CD4-positive, CD25-positive, alpha-beta regulatory T cell (primary cell): Measurements from ENCODE around the gene GALK1. TPM values are rescaled to one million over a fixed set of nuclear protein-coding genes. Genes with fewer than 3 reads are reported as not detected.

ENCODE experiments used
- ATAC-seq, 2 donors: fragments of 150-1000 bp; cut with Tn5 transposase; one replicate each; pipeline ENCODE4 v1.10.0; 2021; ENCODE audit warnings: low read depth in 2 of 2, moderate number of reproducible peaks in 2 of 2, moderate library complexity in 1 of 2
- DNase-seq, 3 donors: peaks; one replicate each; pipeline versions ENCODE4 v3.0.0 to v3.0.0-alpha.2; 2012 to 2022; ENCODE audit warnings: mixed read lengths in 1 of 3
- H3K27ac ChIP-seq: one replicate; pipeline ENCODE4 v1.7.0; 2013; ENCODE audit warnings: mild to moderate bottlenecking, low read length; ENCODE audit not compliant: insufficient read depth, poor library complexity, severe bottlenecking
- H3K27me3 ChIP-seq: one replicate; pipeline ENCODE4 v1.7.0; 2013; ENCODE audit warnings: low read length; ENCODE audit not compliant: control insufficient read depth, insufficient read depth
- H3K36me3 ChIP-seq: one replicate; pipeline ENCODE4 v1.7.0; 2013; ENCODE audit warnings: mild to moderate bottlenecking, low read length, moderate library complexity; ENCODE audit not compliant: control insufficient read depth, insufficient read depth
- H3K4me1 ChIP-seq: 2 replicates; pipeline ENCODE4 v1.7.0; 2013; ENCODE audit warnings: mild to moderate bottlenecking, low read length; ENCODE audit not compliant: insufficient read depth, control insufficient read depth, poor library complexity, severe bottlenecking
- H3K4me3 ChIP-seq: one replicate; pipeline ENCODE4 v1.7.0; 2013; ENCODE audit warnings: low read depth, mild to moderate bottlenecking, low read length, moderate library complexity
- H3K9me3 ChIP-seq, 2 experiments: 1 replicate in 1 of 2; 2 replicates in 1 of 2; pipeline ENCODE4 v1.7.0; 2013; ENCODE audit warnings: low read length in 2 of 2, mild to moderate bottlenecking in 1 of 2, moderate library complexity in 1 of 2; ENCODE audit not compliant: control insufficient read depth in 2 of 2
- H3K27ac Mint-ChIP-seq, 3 donors: one replicate each; pipeline ENCODE4 v1.8.0; 2020 to 2022; ENCODE audit warnings: mild to moderate bottlenecking in 3 of 3, mixed read lengths in 3 of 3, moderate library complexity in 2 of 3
- H3K27me3 Mint-ChIP-seq: one replicate; pipeline ENCODE4 v1.8.0; 2022; ENCODE audit warnings: mild to moderate bottlenecking, mixed read lengths
- H3K36me3 Mint-ChIP-seq: one replicate; pipeline ENCODE4 v1.8.0; 2020; ENCODE audit warnings: mixed read lengths
- H3K4me1 Mint-ChIP-seq, 4 donors: one replicate each; pipeline ENCODE4 v1.8.0; 2020 to 2022; ENCODE audit warnings: mixed read lengths in 4 of 4, mild to moderate bottlenecking in 1 of 4
- H3K4me3 Mint-ChIP-seq, 4 donors: one replicate each; pipeline ENCODE4 v1.8.0; 2020 to 2022; ENCODE audit warnings: mild to moderate bottlenecking in 4 of 4, mixed read lengths in 4 of 4, moderate library complexity in 3 of 4
- H3K9me3 Mint-ChIP-seq, 7 donors: one replicate each; pipeline ENCODE4 v1.8.0; 2020 to 2022; ENCODE audit warnings: mixed read lengths in 7 of 7, mild to moderate bottlenecking in 3 of 7, moderate library complexity in 2 of 7
- polyA plus RNA-seq, 4 donors: library from polyadenylated mRNA; unstranded; fragments of 300-500 nt; fragmentation: Illumina TruSeq; gene quantifications; one replicate each; pipeline ENCODE4 v1.2.3, GENCODE V29; 2021
- total RNA-seq: library from RNA; stranded (reverse); gene quantifications from one replicate; pipeline ENCODE4 v1.2.3, GENCODE V29; 2022

The GALK1 gene
- total and polyA plus RNA-seq, 5 donors from 2014 or later, result 9.1 to 24.3 (median 19.6) TPM

DNA sequence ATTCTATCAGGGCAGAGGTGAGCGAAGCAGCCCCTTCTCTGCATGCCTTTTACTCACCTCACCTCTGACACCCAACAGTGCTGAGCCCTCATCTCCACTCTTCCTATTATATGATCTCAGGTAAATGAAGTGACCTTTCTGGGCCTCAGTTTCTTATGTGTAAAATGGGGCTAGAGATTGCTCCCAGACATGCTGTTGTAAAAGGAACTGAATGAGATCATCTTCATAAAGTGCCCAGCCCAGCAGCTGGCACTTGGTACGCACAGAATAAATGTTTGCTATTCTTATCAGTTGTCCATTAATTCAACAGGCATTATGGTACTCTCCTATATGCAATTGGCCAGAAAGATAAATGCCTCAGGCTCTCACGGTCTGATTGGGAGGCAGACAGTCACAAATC is 4.5 kb upstream of the GALK1 start:
- H3K27ac ChIP-seq, result no peak overlapping the region
- Mint-ChIP-seq H3K27me3 (peaks cover 4% of the 10 kb centered on the region), H3K36me3 (no peaks in the 10 kb centered on the region), H3K4me1 (peaks cover 0 to 10% (median 0%) of the 10 kb centered on the region in 4 donors), H3K27ac (no peak overlapping the region), H3K4me3 (peak overlapping the region in 2 of 4 donors; percentile 29 to 58), H3K9me3 (no peaks in the 10 kb centered on the region)
- no peaks in the 10 kb centered on the region for H3K27me3 ChIP-seq
- H3K4me1 ChIP-seq, result peaks cover 7% of the 10 kb centered on the region
- no peaks in the 10 kb centered on the region for H3K9me3 ChIP-seq
- no peaks in the 10 kb centered on the region for H3K36me3 ChIP-seq
- H3K4me3 ChIP-seq, result no peak overlapping the region
- ATAC-seq (no peak), DNase-seq (no peak)

DNA sequence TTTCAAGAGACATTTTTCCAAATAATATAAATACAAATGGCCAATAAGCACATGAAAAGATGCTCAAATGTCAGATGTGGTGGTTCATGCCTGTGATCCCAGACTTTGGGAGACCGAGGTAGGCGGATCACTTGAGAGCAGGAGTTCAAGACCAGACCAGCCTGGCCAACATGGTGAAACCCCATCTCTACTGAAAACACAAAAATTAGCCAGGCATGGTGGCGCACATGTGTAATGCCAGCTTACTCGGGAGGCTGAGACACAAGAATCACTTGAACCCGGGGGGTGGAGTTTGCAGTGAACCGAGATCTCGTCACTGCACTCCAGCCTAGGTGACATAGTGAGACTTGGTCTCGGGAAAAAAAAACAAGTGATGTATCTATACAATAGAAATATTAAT is 2.9 kb upstream of the GALK1 start:
- H3K4me3 ChIP-seq, result no peak overlapping the region
- no peaks in the 10 kb centered on the region for H3K9me3 ChIP-seq
- Mint-ChIP-seq H3K4me1 (peaks cover 0 to 24% (median 0%) of the 10 kb centered on the region in 4 donors), H3K27ac (peak overlapping the region in 1 of 3 donors; percentile 43), H3K27me3 (peaks cover 4% of the 10 kb centered on the region), H3K4me3 (peak overlapping the region in 1 of 4 donors; percentile 79), H3K36me3 (no peaks in the 10 kb centered on the region), H3K9me3 (no peaks in the 10 kb centered on the region)
- H3K27ac ChIP-seq, result no peak overlapping the region
- H3K27me3 ChIP-seq, result no peaks in the 10 kb centered on the region
- no peaks in the 10 kb centered on the region for H3K36me3 ChIP-seq
- no peak for DNase-seq
- H3K4me1 ChIP-seq, result peaks cover 19% of the 10 kb centered on the region
- no peak for ATAC-seq

DNA sequence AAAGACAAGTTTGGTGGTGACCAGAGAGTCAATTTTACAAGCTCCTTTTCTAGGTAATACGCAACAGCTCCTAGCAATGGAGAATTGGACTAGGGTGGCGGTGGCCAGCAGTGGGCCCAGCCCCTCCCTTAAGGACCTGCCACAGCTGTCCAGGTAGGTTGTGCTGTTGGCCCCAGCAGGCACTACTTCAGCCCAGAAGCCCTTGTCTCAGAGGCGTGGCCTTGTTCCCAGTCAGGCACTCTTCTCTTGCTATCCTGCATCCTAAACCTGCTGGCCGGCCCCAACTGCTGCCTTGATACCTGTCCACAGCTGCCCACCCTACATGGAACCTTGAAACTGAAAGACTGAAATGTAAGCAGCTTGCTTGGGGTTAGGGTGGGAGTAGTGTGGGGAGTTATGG is 989 bp upstream of the GALK1 start:
- no peak for ATAC-seq
- H3K27ac Mint-ChIP-seq, result peak overlapping the region; percentile 56 to 71 (median 65)
- Histone ChIP-seq H3K36me3 (no peaks in the 10 kb centered on the region), H3K9me3 (no peaks in the 10 kb centered on the region), H3K4me1 (peaks cover 19% of the 10 kb centered on the region), H3K27ac (no peak overlapping the region), H3K4me3 (no peak overlapping the region), H3K27me3 (no peaks in the 10 kb centered on the region)
- peak overlapping the region; percentile 60 to 84 (median 69) for H3K4me3 Mint-ChIP-seq
- no peak for DNase-seq
- peaks cover 4% of the 10 kb centered on the region for H3K27me3 Mint-ChIP-seq
- H3K4me1 Mint-ChIP-seq, result peaks cover 0 to 29% (median 0%) of the 10 kb centered on the region in 4 donors
- no peaks in the 10 kb centered on the region for H3K9me3 Mint-ChIP-seq
- no peaks in the 10 kb centered on the region for H3K36me3 Mint-ChIP-seq

DNA sequence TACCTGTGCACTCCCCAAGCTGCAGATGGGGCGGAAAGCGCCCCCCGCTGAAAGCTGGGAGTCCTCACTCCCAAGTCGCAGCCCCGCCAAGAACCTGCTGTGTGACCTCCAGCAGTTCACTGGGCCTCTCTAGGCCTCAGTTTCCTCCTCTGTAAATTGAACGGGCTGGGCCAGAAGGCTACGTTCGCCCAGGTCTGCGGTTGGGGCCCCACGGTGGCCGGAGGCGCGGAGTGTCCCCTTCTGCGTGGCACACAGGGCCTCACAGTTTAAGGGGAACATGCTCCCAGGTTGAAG is 628 bp downstream of the GALK1 start:
- ATAC-seq, result no peak
- peak overlapping the region; percentile 69 for H3K27ac ChIP-seq
- no peak for DNase-seq
- H3K9me3 ChIP-seq, result no peaks in the 10 kb centered on the region
- Mint-ChIP-seq H3K9me3 (no peaks in the 10 kb centered on the region), H3K4me1 (peaks cover 0 to 29% (median 0%) of the 10 kb centered on the region in 4 donors), H3K27ac (peak overlapping the region in 2 of 3 donors; percentile 32 to 51), H3K27me3 (peaks cover 4% of the 10 kb centered on the region), H3K4me3 (peak overlapping the region in 3 of 4 donors; percentile 74 to 83 (median 79)), H3K36me3 (no peaks in the 10 kb centered on the region)
- H3K4me1 ChIP-seq, result peaks cover 19% of the 10 kb centered on the region
- no peaks in the 10 kb centered on the region for H3K36me3 ChIP-seq
- peak overlapping the region; percentile 32 for H3K4me3 ChIP-seq
- no peaks in the 10 kb centered on the region for H3K27me3 ChIP-seq

DNA sequence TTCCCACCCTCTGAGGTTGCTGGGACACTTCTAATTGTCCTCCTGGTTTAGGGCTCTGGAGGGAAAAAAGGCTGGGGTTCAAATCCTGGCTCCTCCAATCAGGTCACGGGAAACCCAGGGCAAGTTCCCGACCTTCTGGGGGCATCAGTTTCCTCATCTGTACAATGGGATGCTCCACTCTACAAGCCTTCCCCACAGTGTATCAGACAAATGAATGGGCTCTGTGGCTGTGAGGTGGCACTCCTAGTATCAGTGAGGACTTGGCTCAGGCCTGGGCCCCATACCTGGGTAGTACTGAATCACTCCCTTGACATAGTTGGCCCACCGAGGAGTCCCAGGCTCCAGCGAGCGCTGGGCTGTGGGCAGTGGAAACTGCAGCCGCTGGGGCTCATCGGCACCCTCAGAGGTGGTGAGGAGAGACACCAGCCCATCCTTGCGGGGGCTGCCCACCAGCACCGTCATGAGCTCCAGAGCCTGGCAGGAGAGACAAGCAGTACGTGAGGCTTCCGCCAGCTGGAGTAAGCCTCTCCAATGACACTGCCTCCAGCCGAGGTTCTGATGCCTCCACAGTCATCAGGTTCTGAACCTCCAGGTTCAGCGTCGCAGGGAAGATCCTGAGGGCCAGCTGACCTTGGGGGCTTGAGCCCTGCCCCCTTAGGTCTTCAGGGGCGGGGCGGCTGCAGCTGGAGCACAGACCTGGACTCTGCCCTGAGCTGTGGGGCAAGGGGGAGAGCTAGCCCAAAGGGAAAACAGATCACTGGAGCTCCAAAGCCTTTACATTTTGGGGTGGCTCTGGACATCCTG is 1.2 kb downstream of the GALK1 start:
- H3K4me1 Mint-ChIP-seq, result peaks cover 0 to 29% (median 0%) of the 10 kb centered on the region in 4 donors
- no peaks in the 10 kb centered on the region for H3K36me3 Mint-ChIP-seq
- no peaks in the 10 kb centered on the region for H3K36me3 ChIP-seq
- peak overlapping the region; percentile 69 for H3K27ac ChIP-seq
- H3K4me3 ChIP-seq, result peak overlapping the region; percentile 32
- H3K4me1 ChIP-seq, result peaks cover 19% of the 10 kb centered on the region
- no peaks in the 10 kb centered on the region for H3K9me3 ChIP-seq
- no peak for ATAC-seq
- no peaks in the 10 kb centered on the region for H3K27me3 ChIP-seq
- peak overlapping the region; percentile 58 to 83 (median 76) for H3K4me3 Mint-ChIP-seq
- peaks cover 4% of the 10 kb centered on the region for H3K27me3 Mint-ChIP-seq
- no peak for DNase-seq
- peak overlapping the region in 2 of 3 donors; percentile 32 to 55 for H3K27ac Mint-ChIP-seq
- H3K9me3 Mint-ChIP-seq, result no peaks in the 10 kb centered on the region

DNA sequence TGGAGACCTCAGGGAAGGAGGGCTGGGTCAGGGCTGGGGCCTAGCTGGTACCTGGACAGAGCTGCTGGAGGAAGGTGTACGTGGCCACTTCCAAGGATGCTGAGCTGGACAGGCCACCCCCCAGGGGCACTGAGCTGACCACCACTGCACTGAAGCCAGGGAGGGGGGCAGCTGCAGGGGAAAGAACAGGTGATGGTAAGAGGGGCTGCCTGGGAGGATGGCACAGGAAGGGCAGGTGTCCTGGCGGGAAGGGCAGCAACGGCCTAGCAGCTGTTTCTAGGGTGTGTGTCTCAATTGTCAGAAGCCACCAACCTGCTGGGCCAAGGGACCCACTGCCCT is 1.8 kb downstream of the GALK1 start:
- H3K27me3 Mint-ChIP-seq, result peaks cover 1% of the 10 kb centered on the region
- H3K4me1 Mint-ChIP-seq, result peaks cover 0 to 29% (median 0%) of the 10 kb centered on the region in 4 donors
- no peaks in the 10 kb centered on the region for H3K36me3 Mint-ChIP-seq
- Histone ChIP-seq H3K4me1 (peaks cover 19% of the 10 kb centered on the region), H3K27ac (no peak overlapping the region), H3K27me3 (no peaks in the 10 kb centered on the region), H3K36me3 (no peaks in the 10 kb centered on the region), H3K4me3 (no peak overlapping the region), H3K9me3 (no peaks in the 10 kb centered on the region)
- no peak for DNase-seq
- H3K4me3 Mint-ChIP-seq, result peak overlapping the region in 3 of 4 donors; percentile 58 to 79 (median 74)
- H3K9me3 Mint-ChIP-seq, result no peaks in the 10 kb centered on the region
- H3K27ac Mint-ChIP-seq, result no peak overlapping the region
- ATAC-seq, result no peak

DNA sequence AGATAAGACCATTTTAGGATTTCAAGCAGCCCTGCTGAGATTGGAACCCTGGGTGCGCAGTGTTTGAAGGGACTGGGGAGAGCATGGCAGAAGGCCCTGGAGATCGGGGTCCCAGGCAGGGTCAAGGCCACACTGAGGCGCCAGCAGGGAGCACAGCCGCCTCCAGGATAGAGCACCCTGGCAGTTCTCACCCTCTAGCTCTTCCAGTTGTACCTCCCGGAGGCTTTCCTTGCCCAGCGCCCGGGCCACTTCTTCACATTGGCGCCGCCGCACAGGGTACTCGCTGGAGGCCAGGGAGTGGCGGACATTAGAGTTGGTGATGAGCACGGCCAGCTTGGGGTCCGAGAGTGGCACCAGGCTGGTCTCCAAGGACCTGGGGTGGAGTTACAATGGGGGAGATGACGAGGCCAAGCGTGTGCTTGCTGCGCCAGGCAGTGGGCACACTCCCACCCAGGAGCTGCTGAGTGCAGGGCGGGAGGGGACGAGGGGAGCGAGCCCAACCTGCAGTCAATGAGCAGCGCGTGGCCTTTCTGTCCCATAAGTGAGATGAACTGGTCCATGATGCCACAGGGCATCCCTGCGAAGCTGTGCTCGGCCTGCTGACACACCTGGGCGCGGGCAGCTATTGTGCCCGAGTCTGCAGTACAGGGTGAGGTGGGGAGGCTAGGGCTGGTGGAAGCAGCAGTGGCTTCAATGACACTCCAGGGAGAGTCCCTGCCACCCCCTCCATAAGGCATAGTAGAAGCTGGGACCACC is 2.3 kb downstream of the GALK1 start:
- peaks cover 0 to 29% (median 0%) of the 10 kb centered on the region in 4 donors for H3K4me1 Mint-ChIP-seq
- H3K27me3 Mint-ChIP-seq, result no peaks in the 10 kb centered on the region
- peak overlapping the region; percentile 54 to 74 (median 66) for H3K4me3 Mint-ChIP-seq
- Histone ChIP-seq H3K27me3 (no peaks in the 10 kb centered on the region), H3K9me3 (no peaks in the 10 kb centered on the region), H3K4me3 (no peak overlapping the region), H3K27ac (no peak overlapping the region), H3K4me1 (peaks cover 19% of the 10 kb centered on the region), H3K36me3 (no peaks in the 10 kb centered on the region)
- no peaks in the 10 kb centered on the region for H3K36me3 Mint-ChIP-seq
- H3K9me3 Mint-ChIP-seq, result no peaks in the 10 kb centered on the region
- H3K27ac Mint-ChIP-seq, result peak overlapping the region in 1 of 3 donors; percentile 42
- no peak for DNase-seq
- no peak for ATAC-seq
